Stimulated activated CD8-positive, alpha-beta memory T cell treated with anti-CD3 and anti-CD28 coated beads, Interleukin-7, amount 100 ng/mL, for 24 hours (primary cell): ENCODE results near the gene RBM18.

Experiments
- DNase-seq: peaks from one replicate; pipeline ENCODE4 v3.0.0-alpha.2; 2020; ENCODE audit warnings: low read depth

RBM18 gene

GRCh38 chr9:122204055-122204454 is 60.6 kb downstream of the RBM18 start:
- DNase-seq: no peak

GRCh38 chr9:122202111-122202510 is 62.5 kb downstream of the RBM18 start:
- no peak for DNase-seq

- no peak for DNase-seq
Observed at GRCh38 chr9:122201641-122202040, 63.0 kb downstream of the RBM18 start.

- DNase-seq: no peak
Observed at GRCh38 chr9:122200960-122201595, 63.6 kb downstream of the RBM18 start.

DNA sequence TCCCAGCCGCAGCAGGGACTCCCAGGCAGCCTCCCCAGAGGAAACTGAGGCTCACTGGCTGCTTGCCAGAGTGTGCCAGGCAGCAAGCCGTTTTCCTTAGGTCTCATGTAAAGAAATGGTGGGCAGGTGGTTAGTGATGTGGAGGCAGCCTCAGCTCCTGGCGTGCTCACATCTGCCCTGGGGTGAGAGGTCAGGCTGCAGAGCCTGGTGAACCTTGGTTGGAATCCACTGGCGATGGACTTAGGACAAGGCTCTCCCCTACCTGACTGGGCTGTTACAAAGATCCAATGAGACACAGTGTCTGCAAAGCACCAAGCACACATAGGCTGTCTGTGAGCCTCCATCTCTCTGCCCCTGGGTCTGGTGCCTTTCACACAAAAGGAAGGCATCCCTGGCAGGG is 66.8 kb downstream of the RBM18 start:
- DNase-seq: no peak

- no peak for DNase-seq
Observed at GRCh38 chr9:122197426-122197825, 67.2 kb downstream of the RBM18 start.

DNA sequence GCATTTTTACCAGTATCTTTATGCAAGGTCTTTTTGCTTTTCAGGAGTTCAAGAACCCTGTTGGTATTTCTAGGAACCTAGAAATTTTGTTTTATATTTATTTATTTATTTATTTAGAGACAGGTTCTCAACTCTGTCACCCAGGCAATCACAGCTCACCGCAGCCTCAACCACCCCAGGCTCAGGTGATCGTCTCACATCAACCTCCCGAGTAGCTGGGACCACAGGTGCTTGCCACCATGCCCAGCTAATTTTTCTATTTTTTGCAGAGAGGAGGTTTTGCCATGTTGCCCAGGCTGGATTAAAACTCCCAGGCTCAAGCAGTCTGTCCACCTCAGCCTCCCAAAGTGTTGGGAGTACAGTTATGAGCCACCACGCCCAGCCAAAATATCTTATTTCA is 68.8 kb downstream of the RBM18 start:
- no peak for DNase-seq

DNA sequence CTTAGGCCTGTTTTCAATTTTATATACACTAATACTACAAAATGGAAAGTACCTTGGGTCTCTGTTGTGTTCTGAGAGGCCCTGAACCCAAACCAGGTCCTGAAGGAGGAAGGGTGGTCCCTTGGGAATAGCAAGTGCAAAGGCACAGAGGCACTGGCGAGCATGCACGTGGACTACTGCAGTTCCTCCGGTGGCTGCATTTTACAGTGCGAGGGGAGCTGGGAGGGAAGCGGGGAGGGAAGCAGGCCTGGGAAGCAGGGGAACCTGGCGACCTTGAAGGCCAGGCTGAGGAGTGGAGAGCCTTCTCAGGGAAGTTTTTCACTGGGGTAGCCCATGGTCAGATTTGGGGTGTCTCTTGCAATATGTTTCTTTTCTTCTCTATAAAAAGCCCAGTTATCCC is 71.0 kb downstream of the RBM18 start:
- DNase-seq: no peak

DNA sequence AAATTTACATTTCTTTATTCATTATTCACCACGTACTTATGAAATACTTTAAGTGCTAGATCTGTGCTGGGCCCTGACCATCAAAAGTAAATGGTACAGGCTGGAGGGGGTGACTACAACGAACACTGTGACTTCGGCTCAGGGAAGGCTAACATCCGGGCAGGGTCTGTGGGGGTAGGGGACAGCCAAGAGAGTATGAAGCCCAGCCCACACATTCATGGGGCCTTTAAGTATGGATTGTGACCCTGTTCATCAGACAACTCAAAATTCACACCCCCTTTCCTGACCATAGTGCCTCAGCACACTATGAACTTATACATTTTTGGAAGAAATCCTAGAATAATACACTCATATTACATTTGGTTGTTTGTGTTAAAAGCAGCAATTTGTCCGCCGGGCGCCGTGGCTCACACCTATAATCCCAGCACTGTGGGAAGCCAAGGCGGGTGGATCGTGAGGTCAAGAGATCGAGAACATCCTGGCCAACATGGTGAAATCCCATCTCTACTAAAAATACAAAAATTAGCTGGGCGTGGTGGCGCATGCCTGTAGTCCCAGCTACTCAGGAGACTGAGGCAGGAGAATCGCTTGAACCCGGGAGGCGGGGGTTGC is 71.6 kb downstream of the RBM18 start:
- no peak for DNase-seq

GRCh38 chr9:122192261-122192875 is 72.3 kb downstream of the RBM18 start:
- no peak for DNase-seq

DNA sequence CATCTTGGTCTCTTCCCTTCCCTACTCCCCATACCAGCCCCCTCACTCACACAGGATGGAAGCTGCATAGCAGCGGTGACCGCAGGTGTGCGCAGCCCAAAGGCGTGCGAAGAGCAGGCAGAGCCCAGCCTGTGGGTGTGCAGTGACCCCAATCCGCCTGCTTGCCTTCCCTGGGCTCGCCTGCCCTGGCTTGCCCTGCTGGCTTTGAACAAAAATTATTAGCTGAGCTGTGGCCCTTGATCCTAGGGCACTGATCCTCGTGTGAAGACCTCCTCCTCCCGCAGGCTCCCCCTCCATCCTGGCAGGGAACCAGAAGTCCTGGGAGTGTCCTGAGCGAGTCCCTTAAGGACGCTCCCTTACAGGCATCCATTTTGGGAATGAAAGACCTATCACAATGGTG is 73.1 kb downstream of the RBM18 start:
- no peak for DNase-seq

- DNase-seq: no peak
Observed at GRCh38 chr9:122190597-122191381, 73.9 kb downstream of the RBM18 start.

GRCh38 chr9:122188369-122188768 is 76.3 kb downstream of the RBM18 start:
- DNase-seq: no peak
